A375 (cell line): ENCODE measurements around the gene RSRC2. TPM values are rescaled to one million over a fixed set of nuclear protein-coding genes. Genes with fewer than 3 reads are reported as not detected.

Source experiments
- small RNA-seq: library from RNA; depleted of rRNA; stranded (forward); fragments of <200 nt; gene quantifications from one replicate; pipeline ENCODE3, GENCODE V24; 2014
- total RNA-seq: library from RNA; depleted of rRNA; stranded (reverse); fragments of >200 nt; shearing (Covaris generic); gene quantifications from 2 replicates; pipeline ENCODE4 v1.2.3, GENCODE V29; 2014; rRNA removed

Gene RSRC2, protein sequence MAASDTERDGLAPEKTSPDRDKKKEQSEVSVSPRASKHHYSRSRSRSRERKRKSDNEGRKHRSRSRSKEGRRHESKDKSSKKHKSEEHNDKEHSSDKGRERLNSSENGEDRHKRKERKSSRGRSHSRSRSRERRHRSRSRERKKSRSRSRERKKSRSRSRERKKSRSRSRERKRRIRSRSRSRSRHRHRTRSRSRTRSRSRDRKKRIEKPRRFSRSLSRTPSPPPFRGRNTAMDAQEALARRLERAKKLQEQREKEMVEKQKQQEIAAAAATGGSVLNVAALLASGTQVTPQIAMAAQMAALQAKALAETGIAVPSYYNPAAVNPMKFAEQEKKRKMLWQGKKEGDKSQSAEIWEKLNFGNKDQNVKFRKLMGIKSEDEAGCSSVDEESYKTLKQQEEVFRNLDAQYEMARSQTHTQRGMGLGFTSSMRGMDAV
- 111 and 118 TPM in 2 replicates for total RNA-seq

DNA sequence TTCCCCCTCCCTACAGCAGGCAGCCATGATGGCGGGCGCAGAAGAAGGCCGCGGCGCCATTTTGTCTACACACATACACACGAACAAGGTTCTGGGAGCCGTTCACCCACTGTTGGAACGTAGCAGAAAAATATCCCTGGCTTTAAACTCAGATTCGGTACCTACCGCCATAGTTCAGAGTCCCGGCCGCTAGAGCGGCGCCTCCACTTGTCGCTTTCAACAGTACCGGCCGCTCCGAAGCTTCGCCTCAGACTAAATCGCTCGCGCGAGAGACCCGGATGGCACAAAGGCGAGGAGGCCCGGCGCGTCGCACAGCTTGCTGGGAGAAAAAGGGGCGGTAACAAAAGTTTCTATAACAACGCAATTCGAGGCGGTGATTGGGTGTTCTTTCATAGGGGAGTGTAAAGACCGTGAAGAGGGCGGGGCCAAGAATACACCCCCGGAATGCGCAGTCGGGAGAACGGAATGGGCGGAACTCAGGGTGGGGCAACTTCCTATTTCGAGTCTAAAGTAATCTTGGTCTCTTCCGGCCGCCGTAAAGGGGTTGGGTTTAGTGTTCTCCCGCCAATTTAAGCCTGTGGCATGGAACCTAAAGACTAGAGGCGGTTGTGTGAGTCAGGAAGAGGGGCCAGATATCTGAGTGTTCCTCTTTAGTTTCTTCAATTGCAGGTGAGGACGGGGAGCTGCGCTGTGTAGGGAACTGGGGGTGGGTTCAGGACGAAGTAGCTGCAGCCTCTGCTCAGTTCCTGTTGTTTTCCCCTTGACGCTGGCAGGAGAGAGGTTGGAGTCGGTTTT is at the start of gene RSRC2, which contains the start of gene KNTC1:
RSRC2 (minus strand) TSS at position 254 of the 795 bp plus-strand sequence; CDS start at position 171, 83 bp downstream.
KNTC1 (plus strand) TSS at position 567 of the 795 bp plus-strand sequence. CDS start 2,815 bp downstream, outside the sequence.

DNA sequence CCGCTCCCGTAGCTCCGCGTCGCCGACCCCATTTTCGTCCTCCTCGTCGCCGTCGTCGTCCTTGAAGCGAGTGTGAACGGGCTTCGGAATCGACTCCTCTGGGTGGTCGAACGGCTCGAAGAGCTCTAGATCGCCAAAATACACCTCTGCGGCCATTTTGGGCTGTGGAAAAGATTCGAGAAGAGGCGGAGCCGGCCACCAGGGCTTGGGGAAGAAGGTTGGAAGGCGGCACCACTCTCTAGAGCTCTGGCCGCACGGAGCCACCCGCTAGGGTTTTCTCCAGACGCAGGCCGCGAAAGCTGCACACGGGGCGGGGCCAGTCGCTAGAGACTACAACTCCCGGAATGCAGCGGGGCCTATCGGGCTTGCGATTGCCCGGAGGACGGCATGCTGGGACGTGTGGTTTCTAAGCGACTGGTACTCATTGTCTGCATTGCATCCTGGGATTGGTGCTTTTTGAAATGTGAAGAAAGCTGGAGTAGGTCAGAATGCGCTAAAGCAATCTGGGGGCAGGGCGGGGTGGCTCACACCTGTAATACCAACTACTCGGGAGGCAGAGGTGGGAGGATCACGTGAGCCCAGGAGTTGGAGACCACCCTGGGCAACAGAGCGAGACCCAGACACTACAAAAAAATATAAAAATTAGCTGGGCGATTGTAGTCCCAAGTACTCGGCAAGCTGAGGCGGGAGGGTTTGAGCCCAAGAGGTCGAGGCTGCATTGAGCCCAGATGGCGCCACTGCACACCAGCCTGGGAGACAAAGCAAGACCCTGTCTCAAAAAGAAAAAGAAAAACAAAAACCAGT is 25.8 kb downstream of the RSRC2 start, which contains the start of gene ZCCHC8:
ZCCHC8 (minus strand) TSS at position 248 of the 804 bp plus-strand sequence; CDS start at position 156, 92 bp downstream.

Small RNAs within 50 kb of the gene (small RNA-seq; reads per million reads assigned to genes)
- gene AC026333.1, result not detected
- gene RF00411, result not detected

Other genes with a start within 250 kb of the RSRC2 start
- gene CLIP1, start 104.3 kb downstream of the RSRC2 start, total RNA-seq, result 33.7 and 46.5 TPM in 2 replicates
- 28.6 and 31.3 TPM in 2 replicates for gene ZCCHC8, start 26.0 kb downstream of the RSRC2 start, total RNA-seq
- gene KNTC1, start 313 bp upstream of the RSRC2 start, total RNA-seq, result 53.8 and 57.8 TPM in 2 replicates
- gene HCAR2, start 176.4 kb upstream of the RSRC2 start, total RNA-seq, result not detected in 2 replicates
- not detected in 2 replicates for gene HCAR3, start 189.9 kb upstream of the RSRC2 start, total RNA-seq
- 0.11 TPM in 1 of 2 replicates, not detected in the other for gene HCAR1, start 203.9 kb upstream of the RSRC2 start, total RNA-seq
- gene DENR, start 225.9 kb upstream of the RSRC2 start, total RNA-seq, result 48.0 and 51.6 TPM in 2 replicates
- gene CCDC62, start 247.6 kb upstream of the RSRC2 start, total RNA-seq, result 0.05 and 0.34 TPM in 2 replicates